ENCODE data around the gene LRRC8C.

LRRC8C gene

DNA sequence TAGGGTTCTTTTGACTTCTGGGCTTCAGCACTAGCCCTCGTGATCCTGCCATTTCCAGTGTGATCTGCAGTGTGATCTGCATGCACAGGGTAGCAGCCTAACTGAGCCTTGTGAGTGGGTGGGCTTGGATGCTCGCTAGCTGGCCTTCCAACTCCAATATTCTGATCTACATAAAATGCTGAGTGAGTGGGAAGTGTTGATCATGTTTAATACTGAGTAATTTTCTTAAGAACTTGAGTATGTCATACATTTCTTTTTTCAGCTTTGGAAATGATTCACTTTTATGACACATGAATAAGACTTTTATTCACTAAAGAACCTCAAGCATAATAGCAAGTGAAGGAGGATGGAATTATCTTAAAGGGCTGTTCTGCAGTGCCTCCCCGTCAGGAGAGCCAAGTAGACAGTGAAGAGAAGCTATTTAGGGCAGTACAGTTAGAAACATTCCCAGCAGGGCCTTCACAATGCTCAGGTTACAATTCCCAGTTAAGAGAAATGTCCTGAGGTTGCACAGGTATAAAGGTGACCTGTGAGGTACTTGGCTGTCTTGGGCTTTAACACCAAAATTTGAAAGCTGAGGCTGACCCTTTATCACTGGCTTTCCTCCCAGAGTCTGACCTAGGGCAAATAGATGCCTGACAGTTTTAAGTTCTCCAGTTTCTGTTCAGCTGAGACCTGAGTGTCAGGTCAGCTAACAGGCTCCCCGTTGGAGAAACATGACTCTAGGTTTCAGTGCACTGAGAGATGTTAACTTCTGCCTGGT, 29.1 kb upstream of the LRRC8C start:
- TF ChIP-seq, protein P1, sequence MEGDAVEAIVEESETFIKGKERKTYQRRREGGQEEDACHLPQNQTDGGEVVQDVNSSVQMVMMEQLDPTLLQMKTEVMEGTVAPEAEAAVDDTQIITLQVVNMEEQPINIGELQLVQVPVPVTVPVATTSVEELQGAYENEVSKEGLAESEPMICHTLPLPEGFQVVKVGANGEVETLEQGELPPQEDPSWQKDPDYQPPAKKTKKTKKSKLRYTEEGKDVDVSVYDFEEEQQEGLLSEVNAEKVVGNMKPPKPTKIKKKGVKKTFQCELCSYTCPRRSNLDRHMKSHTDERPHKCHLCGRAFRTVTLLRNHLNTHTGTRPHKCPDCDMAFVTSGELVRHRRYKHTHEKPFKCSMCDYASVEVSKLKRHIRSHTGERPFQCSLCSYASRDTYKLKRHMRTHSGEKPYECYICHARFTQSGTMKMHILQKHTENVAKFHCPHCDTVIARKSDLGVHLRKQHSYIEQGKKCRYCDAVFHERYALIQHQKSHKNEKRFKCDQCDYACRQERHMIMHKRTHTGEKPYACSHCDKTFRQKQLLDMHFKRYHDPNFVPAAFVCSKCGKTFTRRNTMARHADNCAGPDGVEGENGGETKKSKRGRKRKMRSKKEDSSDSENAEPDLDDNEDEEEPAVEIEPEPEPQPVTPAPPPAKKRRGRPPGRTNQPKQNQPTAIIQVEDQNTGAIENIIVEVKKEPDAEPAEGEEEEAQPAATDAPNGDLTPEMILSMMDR (conservative IDR thresholded peaks at IDR 0.05), result no peak
- H3K27ac ChIP-seq, result no peak overlapping the region

DNA sequence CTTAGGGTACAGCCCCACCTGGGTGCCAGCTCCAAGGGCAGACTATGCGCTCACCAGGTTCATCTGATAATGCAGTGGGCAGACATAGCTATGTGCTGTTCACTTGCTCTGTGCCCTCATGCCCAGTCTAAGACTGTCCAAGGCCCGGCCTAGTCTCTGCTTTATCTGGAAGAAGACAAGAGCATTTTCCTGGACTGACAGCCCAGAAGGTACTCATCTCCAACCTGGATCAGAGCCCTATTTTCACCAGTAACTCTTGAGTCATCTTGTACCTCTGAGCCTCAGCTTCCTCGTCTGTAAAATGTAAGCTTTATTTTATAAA, 28.5 kb upstream of the LRRC8C start:
- no peak overlapping the region for H3K27ac ChIP-seq
- TF ChIP-seq, protein P1 (conservative IDR thresholded peaks at IDR 0.05), result no peak

- H3K27ac ChIP-seq, result no peak overlapping the region
- TF ChIP-seq, protein P1 (conservative IDR thresholded peaks at IDR 0.05), result no peak
Measured at GRCh38 chr1:89605692-89606091, 27.2 kb upstream of the LRRC8C start.

DNA sequence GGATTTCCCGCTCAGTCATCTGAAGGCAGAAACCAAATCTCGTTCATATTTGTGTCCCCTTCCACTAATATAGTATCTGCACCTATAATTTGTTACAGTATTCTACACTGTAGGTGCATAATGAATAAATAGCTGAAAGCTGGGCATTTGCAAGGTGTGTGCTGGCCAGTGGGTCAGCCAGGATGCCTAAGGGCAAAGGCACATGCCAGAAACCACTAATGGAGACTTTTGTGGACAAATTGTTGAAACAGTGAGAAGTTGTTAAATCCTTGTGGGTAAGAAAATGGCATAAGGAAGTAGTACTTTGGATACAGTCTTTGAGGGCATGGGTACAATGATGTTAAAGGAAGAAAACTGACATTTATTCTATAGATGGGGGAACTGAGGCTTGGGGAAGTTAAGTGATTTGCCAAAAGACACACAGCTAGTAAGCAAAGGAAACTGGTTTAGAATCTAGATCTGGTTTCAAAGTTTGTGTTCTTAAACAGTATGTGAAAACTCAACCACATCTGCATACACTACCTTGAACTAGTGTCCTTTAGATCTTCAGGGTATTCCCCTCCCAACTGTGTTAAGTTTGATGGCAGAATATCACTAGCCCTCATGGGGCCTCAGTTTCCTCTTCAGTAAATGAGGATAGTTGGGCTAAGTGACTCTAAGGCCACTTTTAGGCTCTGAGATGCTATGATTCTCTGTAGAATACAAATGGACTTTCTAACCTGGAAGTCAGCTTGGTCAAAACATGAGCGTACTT, 26.5 kb upstream of the LRRC8C start:
- H3K27ac ChIP-seq, result no peak overlapping the region
- TF ChIP-seq, protein P1 (conservative IDR thresholded peaks at IDR 0.05), result no peak

DNA sequence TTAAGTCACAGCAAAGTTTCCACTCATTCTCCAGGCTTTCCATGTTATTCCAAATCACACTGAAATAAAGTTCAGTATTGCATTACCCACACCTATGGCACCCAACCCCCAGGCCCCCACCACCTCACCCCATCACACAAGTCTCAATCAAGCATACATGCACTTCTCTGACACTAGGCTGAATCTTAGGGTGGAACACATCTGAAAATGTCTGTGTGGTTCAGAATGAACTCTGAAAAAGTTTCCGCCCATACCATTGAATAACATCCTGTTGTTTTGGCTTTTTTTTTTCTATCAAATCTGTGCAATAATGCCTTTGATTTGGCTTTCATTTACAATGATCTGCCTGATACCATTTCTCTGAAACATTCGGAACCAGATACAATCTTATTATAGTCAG, 25.8 kb upstream of the LRRC8C start:
- TF ChIP-seq, protein P1 (conservative IDR thresholded peaks at IDR 0.05), result no peak
- H3K27ac ChIP-seq, result no peak overlapping the region

DNA sequence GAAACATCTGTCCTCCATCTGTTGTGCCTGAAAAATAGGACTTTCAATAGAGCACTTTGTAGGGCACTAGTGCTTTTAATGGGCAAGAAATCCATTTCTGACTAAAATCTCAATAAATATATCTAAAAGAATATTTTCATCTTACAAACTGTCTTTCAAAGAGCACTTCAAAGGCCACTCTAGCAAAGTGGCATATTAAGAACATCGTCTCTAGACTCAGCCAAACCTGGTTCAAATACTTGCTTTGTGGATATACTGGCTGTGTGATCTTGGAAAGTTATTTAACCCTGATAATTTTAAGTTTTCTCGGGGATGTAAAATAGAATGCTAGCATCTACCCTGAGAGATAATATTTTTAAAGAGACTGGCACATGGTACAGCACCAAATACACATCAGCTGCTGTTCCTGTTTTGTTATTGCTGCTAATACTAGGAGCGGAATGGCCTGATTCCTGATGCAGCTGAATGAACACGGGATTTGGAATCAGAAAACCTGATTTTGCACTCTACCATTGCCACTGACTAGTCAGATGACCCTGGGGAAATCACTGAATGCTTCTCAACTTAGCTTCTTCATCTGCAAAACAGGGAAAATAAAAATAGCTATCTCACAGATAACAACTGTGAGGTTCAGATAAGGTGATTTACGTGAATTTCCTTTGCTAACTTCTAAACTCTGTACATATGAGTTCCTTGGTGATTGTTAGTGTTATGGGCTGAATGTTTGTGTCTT, 25.2 kb upstream of the LRRC8C start:
- H3K27ac ChIP-seq, result no peak overlapping the region
- TF ChIP-seq, protein P1 (conservative IDR thresholded peaks at IDR 0.05), result no peak

- H3K27ac ChIP-seq, result no peak overlapping the region
- TF ChIP-seq, protein P1 (conservative IDR thresholded peaks at IDR 0.05), result no peak
Measured at GRCh38 chr1:89608319-89608983, 24.5 kb upstream of the LRRC8C start.

All from VCaP (cell line).